H9 (cell line): ENCODE data around the gene PPFIBP2. TPM values are rescaled to one million over a fixed set of nuclear protein-coding genes. Genes with fewer than 3 reads are reported as not detected.

Experiments used
- DNase-seq: peaks from one replicate; pipeline ENCODE4 v3.0.0-alpha.2; 2017
- H2AFZ ChIP-seq: one replicate; pipeline ENCODE4 v1.6.1; 2013; ENCODE audit warnings: mild to moderate bottlenecking, low read length, control low read depth, moderate library complexity
- H2AK5ac ChIP-seq: 2 replicates; pipeline ENCODE4 v1.6.1; 2013; ENCODE audit warnings: low read length, control low read depth, mixed read lengths; ENCODE audit not compliant: insufficient read length
- H2BK120ac ChIP-seq: one replicate; pipeline ENCODE4 v1.6.1; 2013; ENCODE audit warnings: low read depth, mild to moderate bottlenecking, low read length, control low read depth, inconsistent platforms; ENCODE audit not compliant: poor library complexity, severe bottlenecking
- H2BK12ac ChIP-seq: 2 replicates; pipeline ENCODE4 v1.6.1; 2013; ENCODE audit warnings: low read length, control low read depth, mixed read lengths, low read depth; ENCODE audit not compliant: insufficient read length
- H2BK15ac ChIP-seq: 2 replicates; pipeline ENCODE4 v1.6.1; 2013; ENCODE audit warnings: low read depth, low read length, control low read depth
- H2BK20ac ChIP-seq: one replicate; pipeline ENCODE4 v1.6.1; 2013; ENCODE audit warnings: low read depth, mild to moderate bottlenecking, low read length, control low read depth, inconsistent platforms; ENCODE audit not compliant: poor library complexity, severe bottlenecking
- H2BK5ac ChIP-seq: 2 replicates; pipeline ENCODE4 v1.6.1; 2013; ENCODE audit warnings: low read length, control low read depth, mixed read lengths; ENCODE audit not compliant: insufficient read length
- H3K14ac ChIP-seq: 2 replicates; pipeline ENCODE4 v1.6.1; 2013; ENCODE audit warnings: low read length, control low read depth; ENCODE audit not compliant: insufficient read depth
- H3K18ac ChIP-seq: 2 replicates; pipeline ENCODE4 v1.6.1; 2013; ENCODE audit warnings: low read depth, mild to moderate bottlenecking, mixed read lengths, low read length, control low read depth; ENCODE audit not compliant: insufficient read length
- H3K23ac ChIP-seq: 2 replicates; pipeline ENCODE4 v1.6.1; 2013; ENCODE audit warnings: low read length, control low read depth, mixed read lengths, low read depth; ENCODE audit not compliant: insufficient read length
- H3K23me2 ChIP-seq: 2 replicates; pipeline ENCODE4 v1.6.1; 2013; ENCODE audit warnings: low read depth, mild to moderate bottlenecking, mixed read lengths, low read length, control low read depth; ENCODE audit not compliant: insufficient read length, poor library complexity, severe bottlenecking
- H3K27ac ChIP-seq: 2 replicates; pipeline ENCODE4 v1.5.1; 2013; ENCODE audit warnings: low read length, control low read depth, mixed read lengths, low read depth; ENCODE audit not compliant: insufficient read length
- H3K27me3 ChIP-seq: 2 replicates; pipeline ENCODE4 v1.6.1; 2013; ENCODE audit warnings: low read length, control low read depth, inconsistent platforms; ENCODE audit not compliant: insufficient read depth
- H3K4ac ChIP-seq: 2 replicates; pipeline ENCODE4 v1.6.1; 2013; ENCODE audit warnings: low read depth, mild to moderate bottlenecking, control low read depth, inconsistent platforms, low read length, moderate library complexity
- H3K4me1 ChIP-seq: 2 replicates; pipeline ENCODE4 v1.6.1; 2013; ENCODE audit warnings: low read length, control low read depth, inconsistent platforms; ENCODE audit not compliant: insufficient read depth
- H3K4me2 ChIP-seq: 2 replicates; pipeline ENCODE4 v1.6.1; 2013; ENCODE audit warnings: low read length, control low read depth, mixed read lengths; ENCODE audit not compliant: insufficient read length, insufficient read depth
- H3K56ac ChIP-seq: 2 replicates; pipeline ENCODE4 v1.6.1; 2013; ENCODE audit warnings: low read depth, mild to moderate bottlenecking, mixed read lengths, low read length, control low read depth; ENCODE audit not compliant: insufficient read length
- H3K79me1 ChIP-seq: 2 replicates; pipeline ENCODE4 v1.6.1; 2013; ENCODE audit warnings: low read depth, mild to moderate bottlenecking, moderate library complexity, low read length, control low read depth, inconsistent platforms; ENCODE audit not compliant: insufficient read depth, poor library complexity, severe bottlenecking
- H3K79me2 ChIP-seq: 2 replicates; pipeline ENCODE4 v1.6.1; 2013; ENCODE audit warnings: low read length, control low read depth, inconsistent platforms; ENCODE audit not compliant: insufficient read depth
- H3K9ac ChIP-seq: 2 replicates; pipeline ENCODE4 v1.6.1; 2013; ENCODE audit warnings: low read length, control low read depth, mixed read lengths; ENCODE audit not compliant: insufficient read length; ENCODE audit errors: extremely low read depth
- H3K9me3 ChIP-seq: one replicate; pipeline ENCODE4 v1.6.1; 2013; ENCODE audit warnings: low read depth, low read length, inconsistent platforms; ENCODE audit not compliant: control insufficient read depth
- H3T11ph ChIP-seq: one replicate; pipeline ENCODE4 v1.6.1; 2013; ENCODE audit warnings: mild to moderate bottlenecking, low read length, control low read depth, inconsistent platforms
- H4K20me1 ChIP-seq: one replicate; pipeline ENCODE4 v1.6.1; 2013; ENCODE audit not compliant: control insufficient read depth, insufficient read length, insufficient read depth
- H4K5ac ChIP-seq: 2 replicates; pipeline ENCODE4 v1.6.1; 2013; ENCODE audit warnings: low read depth, mild to moderate bottlenecking, mixed read lengths, low read length, control low read depth; ENCODE audit not compliant: insufficient read length
- H4K8ac ChIP-seq: replicated peaks from 2 replicates; pipeline ENCODE4 v1.6.1; 2013; ENCODE audit warnings: low read length, control low read depth, mixed read lengths, low read depth; ENCODE audit not compliant: insufficient read length
- H4K91ac ChIP-seq: 2 replicates; pipeline ENCODE4 v1.6.1; 2013; ENCODE audit warnings: low read depth, mild to moderate bottlenecking, moderate library complexity, mixed read lengths, low read length, control low read depth; ENCODE audit not compliant: insufficient read length
- H3K27ac Mint-ChIP-seq, 3 experiments: 2 replicates in 2 of 3; 3 replicates in 1 of 3; pipeline ENCODE4 v1.8.0; 2020 to 2021; ENCODE audit warnings: mixed read lengths in 3 of 3, mild to moderate bottlenecking in 1 of 3, moderate library complexity in 1 of 3
- H3K27me3 Mint-ChIP-seq: 2 replicates; pipeline ENCODE4 v1.8.0; 2021; ENCODE audit warnings: low read depth, mild to moderate bottlenecking, moderate library complexity, mixed read lengths
- H3K36me3 Mint-ChIP-seq, 3 experiments: 2 replicates in 2 of 3; 3 replicates in 1 of 3; pipeline ENCODE4 v1.8.0; 2020 to 2021; ENCODE audit warnings: low read depth in 3 of 3, mixed read lengths in 3 of 3; ENCODE audit not compliant: insufficient read depth in 1 of 3
- H3K4me1 Mint-ChIP-seq, 2 experiments: 2 replicates each; pipeline ENCODE4 v1.8.0; 2020; ENCODE audit warnings: mixed read lengths in 2 of 2
- H3K4me3 Mint-ChIP-seq, 2 experiments: 2 replicates in 1 of 2; 3 replicates in 1 of 2; pipeline ENCODE4 v1.8.0; 2020 to 2021; ENCODE audit warnings: mild to moderate bottlenecking in 2 of 2, mixed read lengths in 2 of 2, moderate library complexity in 1 of 2
- H3K9me3 Mint-ChIP-seq, 2 experiments: 2 replicates in 1 of 2; 3 replicates in 1 of 2; pipeline ENCODE4 v1.8.0; 2020; ENCODE audit warnings: mild to moderate bottlenecking in 2 of 2, mixed read lengths in 2 of 2, moderate library complexity in 1 of 2
- WGBS: extraction: QIAGEN DNeasy Blood & Tissue Kit; methylation state at CpG from one replicate; pipeline ENCODE4 v1.1.7; 2013; ENCODE audit warnings: missing lambda C conversion rate, low lambda C conversion rate, mixed read lengths; ENCODE audit not compliant: insufficient read length; ENCODE audit errors: extremely low coverage; 5-methylcytosine and 5-hydroxymethylcytosine counted together
- total RNA-seq: library from RNA; stranded (reverse); gene quantifications from 2 replicates; pipeline ENCODE4 v1.2.1, GENCODE V29; 2021
- TF ChIP-seq, protein P1 (sequence below): fragments of 200-600 bp; sonication (generic); conservative IDR thresholded peaks from 3 replicates; pipeline ENCODE4 v1.8.0; 2021; ENCODE audit warnings: antibody characterized with exemption, mild to moderate bottlenecking

PPFIBP2 gene
- total RNA-seq, 1 experiment from 2014 or later = 8.3 TPM

DNA sequence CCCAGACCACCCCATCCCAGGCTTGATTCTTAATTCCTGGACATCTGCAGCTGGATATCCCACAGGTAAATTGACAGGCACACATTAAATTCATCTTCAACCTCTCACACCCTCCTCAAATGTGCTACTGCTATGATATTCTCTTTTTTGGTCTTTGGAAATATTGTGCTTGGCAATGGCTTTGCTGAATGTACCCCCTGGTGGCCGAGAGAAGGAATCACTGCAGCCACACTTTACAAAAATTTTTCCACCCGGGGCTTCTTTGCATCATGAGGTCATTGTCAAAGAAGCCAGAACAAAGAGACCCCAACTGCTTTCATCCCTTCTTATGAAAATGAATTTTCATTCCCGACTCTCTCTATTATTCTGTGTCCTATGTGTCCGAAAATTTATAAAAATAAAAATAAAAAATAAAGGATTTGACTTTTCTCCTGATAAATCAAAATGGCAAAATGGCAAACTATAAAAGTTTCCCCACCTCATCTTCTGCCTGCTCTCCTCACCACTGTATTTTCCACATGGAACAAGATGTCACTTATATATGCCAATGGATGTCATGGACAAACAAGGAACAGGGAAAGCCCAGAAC lies 174.5 kb downstream of the PPFIBP2 start:
- Histone ChIP-seq H2BK120ac (no peak overlapping the region), H3K23ac (no peak overlapping the region), H3K4me1 (no peaks in the 10 kb centered on the region), H4K91ac (no peak overlapping the region), H3K79me1 (no peaks in the 10 kb centered on the region), H2BK5ac (no peak overlapping the region), H4K8ac (no peak overlapping the region), H3K27ac (no peak overlapping the region), H3K56ac (no peak overlapping the region), H3K9me3 (no peaks in the 10 kb centered on the region), H3K9ac (no peak overlapping the region), H2BK15ac (no peak overlapping the region), H3T11ph (no peak overlapping the region), H3K79me2 (no peaks in the 10 kb centered on the region), H3K14ac (no peak overlapping the region), H4K5ac (no peak overlapping the region), H4K20me1 (no peaks in the 10 kb centered on the region), H3K4me2 (no peak overlapping the region), H2BK20ac (no peak overlapping the region), H2AK5ac (no peak overlapping the region), H2AFZ (peak overlapping the region; percentile 91), H3K18ac (no peak overlapping the region), H3K27me3 (no peaks in the 10 kb centered on the region; the same call in 1 of the 2 replicates), H2BK12ac (no peak overlapping the region), H3K23me2 (no peaks in the 10 kb centered on the region), H3K4ac (no peak overlapping the region)
- Mint-ChIP-seq H3K36me3 (no peaks in the 10 kb centered on the region), H3K27ac (peak overlapping the region in 2 of 3 experiments; percentile 2 to 79; a peak in 3 of 7 replicates), H3K9me3 (no peaks in the 10 kb centered on the region), H3K27me3 (peaks cover 4% of the 10 kb centered on the region; the same call in 1 of the 2 replicates), H3K4me1 (peaks cover 31 to 34% of the 10 kb centered on the region in 2 experiments), H3K4me3 (no peak overlapping the region)
- TF ChIP-seq, protein P1, sequence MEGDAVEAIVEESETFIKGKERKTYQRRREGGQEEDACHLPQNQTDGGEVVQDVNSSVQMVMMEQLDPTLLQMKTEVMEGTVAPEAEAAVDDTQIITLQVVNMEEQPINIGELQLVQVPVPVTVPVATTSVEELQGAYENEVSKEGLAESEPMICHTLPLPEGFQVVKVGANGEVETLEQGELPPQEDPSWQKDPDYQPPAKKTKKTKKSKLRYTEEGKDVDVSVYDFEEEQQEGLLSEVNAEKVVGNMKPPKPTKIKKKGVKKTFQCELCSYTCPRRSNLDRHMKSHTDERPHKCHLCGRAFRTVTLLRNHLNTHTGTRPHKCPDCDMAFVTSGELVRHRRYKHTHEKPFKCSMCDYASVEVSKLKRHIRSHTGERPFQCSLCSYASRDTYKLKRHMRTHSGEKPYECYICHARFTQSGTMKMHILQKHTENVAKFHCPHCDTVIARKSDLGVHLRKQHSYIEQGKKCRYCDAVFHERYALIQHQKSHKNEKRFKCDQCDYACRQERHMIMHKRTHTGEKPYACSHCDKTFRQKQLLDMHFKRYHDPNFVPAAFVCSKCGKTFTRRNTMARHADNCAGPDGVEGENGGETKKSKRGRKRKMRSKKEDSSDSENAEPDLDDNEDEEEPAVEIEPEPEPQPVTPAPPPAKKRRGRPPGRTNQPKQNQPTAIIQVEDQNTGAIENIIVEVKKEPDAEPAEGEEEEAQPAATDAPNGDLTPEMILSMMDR = peak; percentile 84
- no peak for DNase-seq
- WGBS = no CpG with 5 or more reads among the region's 4 CpGs
